MM.1S (cell line): Measurements from ENCODE around the gene DSG2.

Source experiments
- EZH2 ChIP-seq: fragments of 300-600 bp; sonication (generic); optimal IDR thresholded peaks from 2 replicates; pipeline ENCODE3; 2017; ENCODE audit warnings: low read depth, mild to moderate bottlenecking, antibody characterized with exemption, low read length, mixed read lengths
- EZH2phosphoT487 ChIP-seq: fragments of 300-600 bp; sonication (generic); IDR thresholded peaks from 2 replicates; pipeline ENCODE4 v1.6.1; 2018; ENCODE audit warnings: antibody characterized with exemption, low read length
- TF ChIP-seq, protein P1 (sequence below): fragments of 300-600 bp; sonication (generic); IDR thresholded peaks from 2 replicates; pipeline ENCODE4 v1.5.1; 2016; ENCODE audit warnings: antibody characterized with exemption, low read length, mixed read lengths

DNA sequence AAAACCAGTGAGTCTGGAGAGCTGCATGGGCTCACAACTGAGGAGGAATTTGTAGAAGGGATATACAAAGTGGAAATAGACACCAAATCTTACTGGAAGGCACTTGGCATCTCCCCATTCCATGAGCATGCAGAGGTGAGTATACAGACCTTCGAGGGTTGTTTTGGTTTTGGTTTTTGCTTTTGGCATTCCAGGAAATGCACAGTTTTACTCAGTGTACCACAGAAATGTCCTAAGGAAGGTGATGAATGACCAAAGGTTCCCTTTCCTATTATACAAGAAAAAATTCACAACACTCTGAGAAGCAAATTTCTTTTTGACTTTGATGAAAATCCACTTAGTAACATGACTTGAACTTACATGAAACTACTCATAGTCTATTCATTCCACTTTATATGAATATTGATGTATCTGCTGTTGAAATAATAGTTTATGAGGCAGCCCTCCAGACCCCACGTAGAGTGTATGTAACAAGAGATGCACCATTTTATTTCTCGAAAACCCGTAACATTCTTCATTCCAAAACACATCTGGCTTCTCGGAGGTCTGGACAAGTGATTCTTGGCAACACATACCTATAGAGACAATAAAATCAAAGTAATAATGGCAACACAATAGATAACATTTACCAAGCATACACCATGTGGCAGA is 97.3 kb downstream of the DSG2 start:
- TF ChIP-seq, protein P1, sequence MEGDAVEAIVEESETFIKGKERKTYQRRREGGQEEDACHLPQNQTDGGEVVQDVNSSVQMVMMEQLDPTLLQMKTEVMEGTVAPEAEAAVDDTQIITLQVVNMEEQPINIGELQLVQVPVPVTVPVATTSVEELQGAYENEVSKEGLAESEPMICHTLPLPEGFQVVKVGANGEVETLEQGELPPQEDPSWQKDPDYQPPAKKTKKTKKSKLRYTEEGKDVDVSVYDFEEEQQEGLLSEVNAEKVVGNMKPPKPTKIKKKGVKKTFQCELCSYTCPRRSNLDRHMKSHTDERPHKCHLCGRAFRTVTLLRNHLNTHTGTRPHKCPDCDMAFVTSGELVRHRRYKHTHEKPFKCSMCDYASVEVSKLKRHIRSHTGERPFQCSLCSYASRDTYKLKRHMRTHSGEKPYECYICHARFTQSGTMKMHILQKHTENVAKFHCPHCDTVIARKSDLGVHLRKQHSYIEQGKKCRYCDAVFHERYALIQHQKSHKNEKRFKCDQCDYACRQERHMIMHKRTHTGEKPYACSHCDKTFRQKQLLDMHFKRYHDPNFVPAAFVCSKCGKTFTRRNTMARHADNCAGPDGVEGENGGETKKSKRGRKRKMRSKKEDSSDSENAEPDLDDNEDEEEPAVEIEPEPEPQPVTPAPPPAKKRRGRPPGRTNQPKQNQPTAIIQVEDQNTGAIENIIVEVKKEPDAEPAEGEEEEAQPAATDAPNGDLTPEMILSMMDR = no peak
- TF ChIP-seq EZH2phosphoT487 (no peak), EZH2 (no peak)
